SHP77 (cell line): ENCODE measurements around the gene TAT.

Source experiments
- DNase-seq, 2 experiments: peaks; one replicate each; lab custom pipeline; 2025; lab: John Stamatoyannopoulos, UW

The TAT gene

GRCh38 chr16:71537643-71538042 lies 39.2 kb downstream of the TAT start:
- peak; percentile 37 to 73 for DNase-seq

DNA sequence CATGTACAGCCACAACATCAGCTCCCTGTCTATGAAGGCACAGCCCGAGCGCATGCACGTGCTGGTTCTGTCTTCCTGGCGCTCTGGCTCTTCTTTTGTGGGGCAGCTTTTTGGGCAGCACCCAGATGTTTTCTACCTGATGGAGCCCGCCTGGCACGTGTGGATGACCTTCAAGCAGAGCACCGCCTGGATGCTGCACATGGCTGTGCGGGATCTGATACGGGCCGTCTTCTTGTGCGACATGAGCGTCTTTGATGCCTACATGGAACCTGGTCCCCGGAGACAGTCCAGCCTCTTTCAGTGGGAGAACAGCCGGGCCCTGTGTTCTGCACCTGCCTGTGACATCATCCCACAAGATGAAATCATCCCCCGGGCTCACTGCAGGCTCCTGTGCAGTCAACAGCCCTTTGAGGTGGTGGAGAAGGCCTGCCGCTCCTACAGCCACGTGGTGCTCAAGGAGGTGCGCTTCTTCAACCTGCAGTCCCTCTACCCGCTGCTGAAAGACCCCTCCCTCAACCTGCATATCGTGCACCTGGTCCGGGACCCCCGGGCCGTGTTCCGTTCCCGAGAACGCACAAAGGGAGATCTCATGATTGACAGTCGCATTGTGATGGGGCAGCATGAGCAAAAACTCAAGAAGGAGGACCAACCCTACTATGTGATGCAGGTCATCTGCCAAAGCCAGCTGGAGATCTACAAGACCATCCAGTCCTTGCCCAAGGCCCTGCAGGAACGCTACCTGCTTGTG lies 40.0 kb downstream of the TAT start:
- peak in 1 of 2 experiments; percentile 23 for DNase-seq

- no peak for DNase-seq
Measured at GRCh38 chr16:71532366-71532765, 44.5 kb downstream of the TAT start.

GRCh38 chr16:71528863-71529262 lies 48.0 kb downstream of the TAT start:
- no peak for DNase-seq

DNA sequence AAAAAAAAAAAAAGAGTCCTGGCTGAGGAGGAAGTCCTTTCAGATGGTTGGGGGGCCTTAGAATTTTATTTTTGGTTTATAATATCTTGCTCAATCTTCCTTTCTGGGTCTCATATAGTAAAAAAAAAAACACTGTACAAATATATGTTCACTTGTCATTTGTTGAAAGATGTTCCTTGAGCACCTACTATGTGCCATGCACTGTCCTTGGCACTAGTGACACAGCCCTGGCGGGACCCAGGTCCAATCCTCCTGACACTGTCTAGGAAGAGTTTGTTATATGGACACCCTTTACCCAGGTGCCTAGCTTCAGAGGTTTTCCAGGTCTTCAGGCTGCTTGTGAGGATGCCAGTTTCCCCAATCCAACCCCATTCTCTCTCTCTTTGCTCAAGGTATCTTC lies 48.6 kb downstream of the TAT start:
- DNase-seq: no peak

GRCh38 chr16:71526111-71526631 lies 50.7 kb downstream of the TAT start, which contains the start of gene CHST4:
Gene CHST4, plus strand, starts transcription at chr16:71526426. Its CDS starts 10,252 bp downstream, at chr16:71536678.
- no peak for DNase-seq

DNA sequence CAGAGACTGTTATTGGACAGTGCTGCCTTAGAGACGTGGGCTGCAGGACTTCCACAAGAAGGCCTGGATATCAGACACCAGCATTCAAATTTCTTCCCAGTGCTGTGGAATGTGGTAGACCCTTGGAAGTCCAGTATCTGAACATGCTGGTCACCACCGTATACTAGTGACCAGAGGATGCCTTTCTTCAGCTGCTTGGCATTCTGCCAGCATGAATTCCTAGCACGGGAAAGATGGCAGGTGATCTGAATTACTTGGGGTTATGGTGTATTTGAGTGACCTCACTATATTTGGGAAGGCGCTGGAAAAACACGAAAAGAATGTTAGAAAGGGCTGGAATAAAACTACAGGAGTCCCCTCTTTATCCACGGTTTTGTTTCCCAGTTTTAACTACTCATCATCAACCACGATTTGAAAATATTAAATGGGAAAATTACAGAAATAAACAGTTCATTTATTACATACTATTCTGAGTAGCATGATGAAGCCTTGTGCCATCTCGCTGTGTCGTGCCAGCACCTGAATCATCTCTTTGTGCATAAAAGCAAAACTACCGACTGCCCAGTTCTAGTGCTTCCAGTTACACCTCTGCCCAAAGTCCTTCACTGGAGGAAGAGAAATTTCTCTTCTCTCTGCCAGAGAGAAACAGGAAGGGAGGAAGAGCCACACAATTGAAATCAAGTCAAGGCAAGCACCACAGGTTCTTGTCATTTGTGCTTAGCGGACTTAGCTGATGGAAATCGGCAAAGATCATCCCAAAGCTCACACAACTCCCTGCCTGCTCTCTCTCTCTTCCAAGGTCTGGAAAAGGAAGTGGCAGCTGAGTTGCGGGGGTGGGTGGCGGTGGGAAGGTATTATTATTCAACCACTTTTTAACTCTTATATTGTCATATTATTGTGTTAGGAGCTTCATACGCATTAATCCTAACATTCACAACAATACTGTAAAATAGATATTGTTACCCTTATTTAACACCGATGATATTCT lies 52.0 kb downstream of the TAT start:
- no peak for DNase-seq

- DNase-seq: no peak
Measured at GRCh38 chr16:71520550-71520949, 56.3 kb downstream of the TAT start.
